ENCODE data around the gene PHYHD1.

- TF ChIP-seq CTCF (IDR thresholded peaks at IDR 0.05; ENCODE audit: extremely low read depth in 1 of 2, insufficient read depth in 1 of 2, low read depth in 1 of 2, low read length in 2 of 2) (no peak), MAX (IDR thresholded peaks at IDR 0.05; ENCODE audit: insufficient read depth, insufficient read length) (no peak)
Measured at GRCh38 chr9:128918921-128919320, 1.9 kb upstream of the PHYHD1 start.
